ENCODE results near the gene FMN2.
"Not testable (repeated sequence)": the region's sequence is repeated elsewhere in the genome, so short reads cannot be mapped to it uniquely, and the experiment has no call there.

FMN2 gene

DNA sequence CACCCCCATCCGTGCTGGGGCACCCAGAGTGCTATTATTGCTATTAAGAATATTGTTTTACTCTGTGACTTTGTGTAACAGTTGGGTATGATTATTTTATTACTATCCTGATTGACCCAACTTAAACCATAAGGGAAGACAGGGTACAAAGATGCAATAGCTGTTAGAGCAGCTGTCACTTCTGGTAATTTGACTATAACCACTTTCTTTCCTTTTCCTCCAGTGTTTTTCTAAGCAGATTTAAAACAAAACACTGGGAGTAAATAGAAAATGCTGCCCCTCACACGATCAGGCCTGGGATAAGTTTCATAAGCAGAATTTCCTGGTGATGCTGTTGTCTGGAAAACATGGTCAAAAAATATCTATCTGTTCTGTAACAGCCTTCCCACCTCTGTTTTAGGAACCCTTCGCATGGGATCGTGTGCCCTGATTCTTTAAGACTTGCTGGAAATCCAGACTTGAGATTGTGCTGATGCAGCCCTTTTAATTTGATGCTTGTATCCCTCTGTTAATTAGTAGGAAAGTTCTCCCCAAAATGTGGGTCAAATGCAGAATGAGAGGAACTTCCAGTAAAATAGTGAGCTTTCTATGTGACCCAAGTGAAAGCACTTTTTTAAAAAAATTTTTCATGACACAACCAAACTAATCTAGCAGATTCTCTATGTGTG, 165.3 kb downstream of the FMN2 start:
- no peak for DNase-seq

DNA sequence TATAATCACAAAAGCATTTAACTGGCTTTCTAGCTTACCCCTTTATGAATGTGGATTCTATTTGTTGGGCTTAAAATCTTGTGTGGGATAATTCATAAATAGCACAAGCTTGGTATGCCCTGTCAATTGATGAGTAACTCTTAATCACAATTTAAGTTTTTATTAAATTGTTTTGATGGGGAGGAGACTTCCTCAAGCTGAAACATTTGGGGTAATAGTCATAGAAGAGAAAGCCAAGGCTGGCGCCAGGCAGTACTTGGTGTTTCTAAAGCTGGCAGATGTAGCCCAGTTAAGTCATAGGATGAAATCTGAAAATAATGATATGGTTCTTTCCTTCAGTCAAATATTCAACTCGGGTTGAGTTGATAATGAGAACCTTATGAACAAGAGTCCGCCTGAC, 167.2 kb downstream of the FMN2 start:
- DNase-seq: no peak

GRCh38 chr1:240264494-240264893, 172.8 kb downstream of the FMN2 start:
- not testable (repeated sequence) for DNase-seq

GRCh38 chr1:240271081-240271480, 179.4 kb downstream of the FMN2 start:
- DNase-seq: no peak

DNA sequence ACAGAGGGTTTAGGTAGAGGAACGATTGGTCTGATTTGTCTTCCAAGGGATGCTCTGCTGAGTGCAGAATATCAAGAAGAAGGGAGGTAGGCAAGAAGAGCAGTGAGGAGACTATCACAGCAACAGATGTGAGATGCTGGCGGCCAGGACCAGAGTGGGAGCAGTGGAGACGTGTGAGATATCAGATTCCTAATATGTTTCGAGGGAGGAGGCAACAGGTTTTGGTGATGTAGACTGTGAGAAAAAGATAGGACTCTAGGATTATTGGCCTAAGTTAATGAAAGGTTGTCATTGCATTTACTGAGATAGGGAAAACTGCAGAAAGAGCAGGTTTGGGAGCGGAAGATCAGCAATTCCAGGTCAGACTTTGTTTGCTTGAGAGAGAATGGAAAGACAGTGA, 182.9 kb downstream of the FMN2 start:
- no peak for DNase-seq

DNA sequence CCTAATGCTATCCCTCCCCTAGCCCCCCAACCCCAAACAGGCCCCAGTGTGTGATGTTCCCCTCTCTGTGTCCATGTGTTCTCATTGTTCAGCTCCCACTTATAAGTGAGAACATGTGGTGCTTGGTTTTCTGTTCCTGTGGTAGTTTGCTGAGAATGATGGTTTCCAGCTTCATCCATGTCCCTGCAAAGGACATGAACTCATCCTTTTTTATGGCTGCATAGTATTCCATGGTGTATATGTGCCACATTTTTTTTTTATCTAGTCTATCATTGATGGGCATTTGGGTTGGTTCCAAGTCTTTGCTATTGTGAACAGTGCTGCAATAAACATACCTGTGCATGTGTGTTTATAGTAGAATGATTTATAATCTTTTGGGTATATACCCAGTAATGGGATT, 183.5 kb downstream of the FMN2 start:
- not testable (repeated sequence) for DNase-seq

GRCh38 chr1:240278082-240278481, 186.4 kb downstream of the FMN2 start:
- no peak for DNase-seq

DNA sequence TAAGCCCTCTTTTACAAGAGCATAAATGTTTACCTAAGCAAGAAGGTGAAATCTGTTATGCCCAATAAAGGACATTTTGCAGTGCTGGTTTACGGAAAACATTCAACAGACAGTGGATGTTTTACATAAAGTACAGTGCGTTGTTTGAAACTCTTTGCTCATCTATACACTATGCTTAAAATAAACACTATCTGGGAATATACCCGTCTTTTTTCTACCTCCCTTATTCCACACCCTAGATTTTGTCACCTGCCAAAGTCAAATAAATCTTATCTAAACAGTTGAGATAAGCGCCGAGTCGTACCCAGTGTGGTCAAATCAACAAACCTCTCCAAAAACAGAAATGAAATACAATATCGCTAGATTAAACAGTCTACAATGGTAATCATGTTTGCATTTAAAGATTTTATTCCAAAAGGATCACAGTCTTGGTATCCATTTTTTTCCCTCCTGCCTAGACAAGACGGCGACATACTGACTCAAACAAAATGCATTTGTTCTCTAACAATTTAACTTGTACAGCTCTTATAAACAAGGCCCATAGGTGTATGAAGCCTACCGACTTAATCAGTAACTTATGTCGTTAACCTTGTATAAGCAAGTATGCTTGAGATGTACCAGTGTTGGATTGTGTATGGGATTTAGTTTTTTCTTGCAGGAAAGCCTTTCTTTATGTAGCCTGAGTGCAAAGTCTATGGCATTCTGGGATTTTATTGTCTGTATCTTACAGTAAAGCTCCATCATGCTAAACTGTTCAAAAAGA, 189.1 kb downstream of the FMN2 start:
- DNase-seq: no peak

DNA sequence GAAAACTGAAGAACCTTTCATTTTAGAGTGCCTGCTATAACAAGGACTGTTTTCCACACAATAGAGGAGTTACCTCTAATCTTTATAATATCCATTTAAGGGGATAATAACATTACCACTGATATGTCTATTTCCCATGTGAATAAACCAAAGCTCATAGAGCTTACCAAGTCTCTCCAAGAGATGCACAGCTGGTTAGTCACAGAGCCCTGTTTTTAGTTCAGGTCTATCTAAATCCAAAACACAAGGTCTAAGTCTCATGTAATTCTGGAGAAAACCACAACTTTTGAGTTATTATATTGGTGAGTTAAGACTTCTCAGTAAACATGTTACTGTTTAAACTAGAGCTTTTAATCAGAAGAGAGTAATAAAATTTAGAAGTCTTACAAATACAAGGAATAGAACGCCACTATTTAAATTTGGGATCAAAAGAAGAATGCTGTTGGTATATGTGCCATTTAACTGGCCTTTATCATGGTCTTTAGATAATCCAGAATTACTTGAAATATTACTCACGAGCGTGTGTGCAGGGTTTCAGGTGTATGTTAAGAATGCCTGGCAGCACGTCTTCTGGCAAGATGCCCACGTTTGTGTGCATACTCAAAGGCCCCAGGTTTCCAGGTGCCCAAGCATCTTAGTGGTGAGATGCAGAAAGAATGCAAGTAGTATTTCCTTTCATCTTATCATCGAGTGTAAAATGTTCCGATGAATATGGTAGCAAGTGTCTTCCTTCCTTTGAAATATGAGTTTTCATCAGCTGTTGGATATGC, 190.6 kb downstream of the FMN2 start:
- no peak for DNase-seq

- no peak for DNase-seq
Measured at GRCh38 chr1:240284656-240285414, 193.2 kb downstream of the FMN2 start.

- DNase-seq: no peak
Measured at GRCh38 chr1:240285540-240285939, 193.9 kb downstream of the FMN2 start.

DNA sequence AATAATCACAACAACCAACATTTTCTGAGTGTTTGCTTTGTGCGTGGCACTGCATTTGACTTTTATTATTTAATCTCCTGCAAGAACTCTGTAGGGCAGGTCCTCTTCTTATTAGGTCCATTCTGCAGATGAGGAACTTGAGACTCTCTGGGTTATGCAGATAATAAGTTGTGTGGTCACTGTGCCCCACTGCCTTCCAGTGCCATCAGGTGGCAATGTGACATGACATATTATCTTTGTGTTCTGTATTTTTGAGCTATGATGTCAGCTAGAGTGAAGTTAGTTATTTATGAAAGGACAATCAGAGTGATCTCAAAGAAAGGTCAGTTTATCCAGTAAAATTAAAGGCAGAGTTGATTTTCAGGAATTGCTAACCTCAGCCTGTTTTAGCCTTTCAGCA, 196.0 kb downstream of the FMN2 start:
- DNase-seq: no peak

- no peak for DNase-seq
Measured at GRCh38 chr1:240293706-240294105, 202.0 kb downstream of the FMN2 start.

DNA sequence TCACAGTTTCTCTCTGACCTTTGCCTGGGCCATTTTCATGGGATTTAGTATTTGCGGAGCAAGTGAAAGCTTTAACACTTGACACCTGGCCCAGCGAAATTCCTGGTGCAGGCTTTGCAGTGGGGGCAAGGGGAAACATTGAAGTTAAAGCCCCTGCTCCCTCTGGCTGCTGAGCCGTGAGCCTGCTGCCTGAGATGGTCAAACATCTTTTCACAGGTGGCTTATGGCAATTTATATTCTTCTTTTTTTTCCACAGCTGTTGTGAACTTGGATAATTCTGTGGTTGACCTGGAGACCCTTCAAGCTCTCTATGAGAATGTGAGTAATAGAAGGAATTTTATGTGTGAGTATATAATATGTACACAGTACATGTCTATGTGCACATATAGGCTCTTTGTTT, 202.9 kb downstream of the FMN2 start:
- DNase-seq: no peak

DNA sequence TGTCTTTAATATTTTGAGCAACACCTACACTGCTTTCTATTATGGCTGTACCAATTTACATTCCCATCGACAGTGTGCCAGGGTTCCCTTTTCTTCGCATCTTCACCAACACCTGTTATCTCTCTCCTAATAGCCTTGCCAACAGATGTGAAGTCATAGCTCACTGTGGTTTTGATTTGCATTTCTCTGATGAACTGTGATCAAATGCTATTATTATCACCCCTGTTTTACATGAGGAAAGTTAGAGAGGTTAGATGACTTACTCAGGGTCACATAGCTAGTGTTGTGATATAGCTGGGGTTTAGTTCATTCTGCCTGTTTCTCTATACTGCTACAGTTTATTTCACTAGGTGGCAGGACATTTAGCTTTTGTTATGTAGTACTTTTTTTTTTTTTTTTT, 204.1 kb downstream of the FMN2 start:
- DNase-seq: no peak

DNA sequence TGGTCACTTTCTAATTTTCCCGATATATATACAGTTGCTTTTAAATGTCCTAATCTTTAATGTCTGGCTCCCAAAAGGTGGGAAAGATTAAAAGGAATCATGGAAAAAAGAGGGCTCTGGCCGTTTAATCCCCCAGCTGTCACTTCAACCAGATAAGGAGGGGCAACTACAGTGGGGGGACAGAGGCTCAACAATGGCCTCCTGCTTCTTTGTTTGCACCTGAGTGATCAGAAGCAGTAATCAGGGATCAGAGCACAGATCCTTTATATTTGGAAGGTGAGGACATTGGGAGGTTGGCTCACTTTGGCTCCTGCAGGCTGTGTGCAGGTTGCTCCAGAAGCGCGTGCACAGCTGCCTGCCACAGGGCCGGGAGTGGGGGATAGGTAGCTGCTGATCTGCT, 212.8 kb downstream of the FMN2 start:
- DNase-seq: no peak

GRCh38 chr1:240306673-240307072, 215.0 kb downstream of the FMN2 start:
- DNase-seq: no peak

DNA sequence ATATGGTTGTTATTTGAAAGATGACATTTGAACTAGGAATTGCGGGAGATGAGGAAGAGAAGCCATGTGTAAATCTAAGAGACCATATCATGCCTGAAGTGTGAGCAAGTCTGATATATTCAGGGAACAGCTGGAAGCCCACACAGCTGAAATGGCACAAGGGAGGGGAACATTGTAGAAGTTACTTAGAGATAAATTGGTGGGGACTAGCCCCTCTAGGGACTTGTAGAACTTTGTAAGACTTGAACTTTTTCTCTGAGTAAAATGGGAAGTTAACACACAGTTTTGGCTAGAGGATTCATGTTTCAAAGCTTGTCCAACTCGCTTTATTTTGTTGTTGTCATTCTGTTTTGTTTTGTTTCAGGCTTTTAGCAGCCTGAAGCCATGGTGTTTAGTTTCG, 216.4 kb downstream of the FMN2 start:
- no peak for DNase-seq

DNA sequence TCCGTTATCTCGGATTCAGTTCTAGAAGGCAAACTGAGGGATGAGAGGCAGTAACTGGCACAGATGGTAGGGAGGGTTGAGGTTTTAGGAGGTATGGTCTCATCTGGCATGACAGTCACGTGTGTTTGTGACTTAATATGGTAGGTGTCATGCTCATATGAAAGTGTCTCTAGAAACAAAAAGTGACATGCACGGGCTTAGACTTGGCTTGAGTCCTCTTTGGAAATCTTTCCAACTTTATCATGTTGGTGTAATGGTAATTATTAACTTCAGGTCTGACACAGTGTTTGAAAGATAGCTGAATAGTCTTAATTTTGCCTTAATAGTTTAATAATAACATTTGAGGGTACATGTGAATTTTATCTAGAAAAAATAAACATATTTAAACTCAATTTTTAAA, 218.1 kb downstream of the FMN2 start:
- no peak for DNase-seq

- DNase-seq: no peak
Measured at GRCh38 chr1:240310226-240310925, 218.7 kb downstream of the FMN2 start.

DNA sequence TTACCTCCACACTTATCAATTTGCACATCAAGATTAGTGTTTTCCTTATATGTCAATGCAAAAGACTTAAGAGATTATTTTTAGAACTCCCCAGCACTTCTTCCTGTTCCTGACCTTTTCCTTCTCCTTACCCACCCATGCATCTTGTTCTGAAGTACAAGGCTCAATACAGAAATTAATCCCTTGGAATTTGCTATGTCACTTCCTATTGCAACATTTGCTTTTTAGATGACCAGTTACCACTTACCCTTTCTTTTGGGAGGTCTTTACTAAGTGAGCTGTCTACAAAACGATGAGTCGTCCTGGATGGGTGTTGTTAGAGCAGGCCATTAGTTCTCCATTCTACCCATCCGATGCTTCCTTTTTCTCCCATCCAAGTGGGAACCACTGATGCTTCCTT, 221.2 kb downstream of the FMN2 start:
- DNase-seq: no peak

Data from cerebellar nuclear complex (tissue), 1 donor.